ENCODE measurements around the gene NUB1.

The NUB1 gene

DNA sequence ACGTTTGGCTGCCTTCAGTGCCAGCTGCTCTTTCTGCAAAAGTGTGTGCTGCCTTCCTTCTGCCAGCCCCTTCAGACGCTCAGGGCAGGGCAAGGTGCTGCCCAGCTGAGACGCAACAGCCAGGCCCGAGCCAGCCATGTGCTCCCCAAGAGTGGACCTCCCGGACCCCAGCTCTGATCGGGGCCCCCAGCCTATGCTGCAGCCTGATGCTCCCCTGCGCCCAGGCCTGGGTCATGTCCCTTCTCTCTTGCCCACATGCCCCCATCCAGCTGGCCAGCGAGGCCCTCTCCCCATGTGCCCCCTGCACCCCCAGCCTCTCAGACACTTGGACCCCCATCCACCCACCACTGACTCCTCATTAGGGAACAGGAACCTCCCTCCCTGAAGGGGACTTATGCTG is 50.4 kb downstream of the NUB1 start:
- no peak for ATAC-seq

- ATAC-seq: no peak
Observed at GRCh38 chr7:151392426-151392825, 50.8 kb downstream of the NUB1 start.

GRCh38 chr7:151393031-151393977 is 51.7 kb downstream of the NUB1 start:
- ATAC-seq: no peak

DNA sequence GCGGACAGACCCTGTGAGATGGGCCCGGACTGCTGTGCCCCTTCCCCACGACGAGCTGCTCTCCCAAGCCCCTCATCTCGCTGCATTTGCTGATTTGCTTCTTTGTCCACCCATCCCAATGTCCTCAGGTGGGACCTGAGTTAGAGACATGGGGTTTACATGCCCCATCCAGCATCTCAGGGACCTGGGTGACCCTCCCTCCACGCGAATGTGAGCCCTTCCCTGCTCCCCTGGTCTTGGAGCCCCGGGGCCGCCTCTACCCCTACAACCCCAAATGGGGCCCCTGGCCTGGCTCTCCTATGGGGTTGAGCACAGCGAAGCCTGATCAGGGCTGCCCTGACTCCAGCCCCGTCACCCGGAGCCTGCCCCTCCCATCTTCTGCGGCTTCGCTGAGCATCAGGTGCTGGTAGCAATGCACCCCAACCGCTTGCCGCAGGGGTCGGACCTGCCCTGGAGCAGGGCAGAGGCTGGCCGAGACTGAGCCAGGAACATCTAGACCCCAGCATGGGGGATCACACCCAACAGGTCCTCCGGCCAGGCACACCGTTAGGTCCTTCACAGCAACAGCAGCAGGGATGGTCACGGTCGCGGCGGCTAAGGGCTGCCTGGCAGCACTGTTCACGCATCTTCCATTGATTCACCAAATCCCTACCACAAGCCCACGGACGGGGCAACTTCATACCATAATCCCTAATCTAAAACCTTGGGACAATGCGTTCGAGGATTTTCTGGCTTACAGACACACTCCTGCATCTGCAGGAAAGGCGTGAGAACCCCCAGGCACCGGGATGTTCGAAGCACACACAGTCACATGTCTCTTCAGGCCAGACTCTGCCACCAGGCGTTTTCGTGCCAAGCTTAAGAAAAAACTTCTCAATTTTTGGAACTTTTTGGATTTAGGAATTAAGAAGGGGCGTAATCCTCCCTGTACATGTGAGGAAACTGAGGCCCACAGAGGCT is 52.7 kb downstream of the NUB1 start:
- no peak for ATAC-seq

GRCh38 chr7:151395036-151395367 is 53.4 kb downstream of the NUB1 start:
- no peak for ATAC-seq

- ATAC-seq: no peak
Observed at GRCh38 chr7:151396328-151396970, 54.8 kb downstream of the NUB1 start.

- ATAC-seq: no peak
Observed at GRCh38 chr7:151397026-151397425, 55.4 kb downstream of the NUB1 start.

DNA sequence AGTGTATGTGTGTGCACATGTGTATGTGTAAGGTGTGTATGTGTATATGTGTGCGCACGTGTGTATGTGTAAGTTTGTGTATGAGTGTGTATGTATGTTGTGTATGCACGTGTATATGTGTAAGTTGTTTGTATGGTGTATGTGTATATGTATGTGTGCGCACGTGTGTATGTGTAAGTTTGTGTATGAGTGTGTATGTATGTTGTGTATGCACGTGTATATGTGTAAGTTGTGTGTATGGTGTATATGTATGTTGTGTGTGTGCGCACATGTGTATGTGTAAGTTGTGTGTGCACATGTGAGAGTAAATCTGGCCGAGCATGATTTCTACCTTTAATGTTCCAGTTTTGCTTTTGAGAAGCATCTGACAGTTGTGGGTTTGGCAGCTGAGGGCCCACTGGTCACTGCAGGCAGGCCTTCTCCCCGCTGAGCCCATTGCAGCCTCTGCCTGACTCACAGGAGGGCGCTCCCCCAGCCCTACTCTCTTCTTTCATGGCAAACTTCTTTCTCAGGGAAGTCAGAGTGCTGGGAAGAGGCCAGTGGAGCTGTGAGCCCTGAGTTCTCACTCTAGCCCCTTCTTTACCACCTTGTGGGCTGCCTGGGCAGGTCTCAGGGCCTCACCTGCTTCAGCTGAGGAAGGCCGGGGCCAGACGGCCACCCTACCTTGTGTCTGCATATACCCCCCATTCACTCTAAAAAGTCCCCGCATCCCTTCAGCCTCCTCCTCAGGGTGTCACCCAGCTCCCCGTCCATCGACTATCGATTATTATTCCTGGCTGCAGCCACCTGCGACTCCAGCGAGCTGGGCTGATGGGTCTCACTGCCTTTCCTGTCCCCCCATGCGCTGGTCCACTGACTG is 57.1 kb downstream of the NUB1 start:
- ATAC-seq: no peak

- ATAC-seq: no peak
Observed at GRCh38 chr7:151399305-151399601, 57.6 kb downstream of the NUB1 start.

DNA sequence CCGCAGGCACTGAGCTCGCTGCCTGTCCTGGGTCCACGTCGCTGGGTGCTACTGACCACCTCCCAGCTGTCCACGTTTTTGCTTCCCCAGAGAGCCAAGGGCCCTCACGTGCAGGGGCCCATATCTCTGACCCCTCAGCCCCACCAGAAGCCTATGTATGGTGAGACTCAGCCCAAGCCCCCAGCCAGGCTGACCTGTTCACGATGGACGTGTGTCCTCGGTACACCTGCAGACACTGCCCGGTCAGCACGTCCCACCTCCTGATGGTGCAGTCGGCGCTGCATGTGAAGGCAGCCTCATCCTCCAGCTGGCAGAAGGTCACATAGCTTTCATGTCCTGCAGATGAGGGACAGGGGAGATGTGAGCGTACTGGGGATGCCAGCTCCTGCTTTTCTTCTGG is 58.3 kb downstream of the NUB1 start:
- no peak for ATAC-seq

DNA sequence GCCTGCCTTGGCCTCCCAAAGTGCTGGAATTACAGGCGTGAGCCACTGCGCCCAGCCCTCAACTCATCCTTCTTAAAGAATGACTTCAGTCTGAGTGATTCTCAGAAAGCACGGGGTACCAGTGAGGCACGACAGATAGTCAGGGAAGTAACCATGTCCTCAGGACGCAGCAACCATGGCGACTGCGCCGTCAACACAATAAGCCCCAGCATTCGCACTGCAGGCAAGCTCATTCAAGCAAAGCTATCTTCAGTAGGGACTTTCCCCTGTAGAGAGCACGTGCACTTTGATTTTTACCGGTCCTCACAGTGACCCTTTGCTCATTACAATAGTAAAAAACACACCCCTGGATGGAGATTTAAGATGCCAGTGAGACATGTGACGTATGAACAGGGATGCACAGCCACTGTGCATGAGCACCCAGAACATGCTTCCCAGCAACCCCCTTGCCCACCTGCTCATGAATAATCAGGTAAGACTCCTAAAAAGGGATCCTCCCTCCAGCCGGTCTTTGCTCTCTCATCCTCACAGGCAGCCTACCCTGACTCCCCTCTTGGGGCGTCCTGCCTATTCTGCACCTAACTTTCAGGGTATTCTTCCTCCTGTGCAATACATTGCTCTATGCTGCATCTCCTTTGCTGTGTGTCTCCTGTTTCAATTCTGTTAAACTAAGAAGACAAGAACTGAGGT is 59.2 kb downstream of the NUB1 start:
- peak; percentile 24 to 35 for ATAC-seq

GRCh38 chr7:151402029-151402835 is 60.6 kb downstream of the NUB1 start:
- ATAC-seq: no peak

DNA sequence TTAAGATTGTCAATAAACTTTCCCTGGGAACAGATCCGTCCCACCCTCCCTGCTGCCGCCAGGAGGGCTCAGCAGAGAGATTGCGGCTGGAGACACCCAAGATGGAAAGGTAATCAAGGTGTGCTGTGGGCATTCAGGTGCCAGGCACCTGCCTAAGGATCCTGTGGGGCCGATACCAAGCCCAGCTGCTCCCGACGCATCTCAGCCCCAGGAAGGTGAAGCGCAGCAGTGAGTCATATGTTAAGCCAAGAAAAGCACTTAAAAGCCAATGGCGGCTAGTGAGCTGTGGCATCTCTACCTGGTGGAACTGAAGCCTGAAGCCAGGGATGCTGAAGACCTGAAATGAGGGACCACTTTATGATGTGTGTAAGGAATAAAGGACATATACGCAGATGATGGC is 62.2 kb downstream of the NUB1 start:
- no peak for ATAC-seq

DNA sequence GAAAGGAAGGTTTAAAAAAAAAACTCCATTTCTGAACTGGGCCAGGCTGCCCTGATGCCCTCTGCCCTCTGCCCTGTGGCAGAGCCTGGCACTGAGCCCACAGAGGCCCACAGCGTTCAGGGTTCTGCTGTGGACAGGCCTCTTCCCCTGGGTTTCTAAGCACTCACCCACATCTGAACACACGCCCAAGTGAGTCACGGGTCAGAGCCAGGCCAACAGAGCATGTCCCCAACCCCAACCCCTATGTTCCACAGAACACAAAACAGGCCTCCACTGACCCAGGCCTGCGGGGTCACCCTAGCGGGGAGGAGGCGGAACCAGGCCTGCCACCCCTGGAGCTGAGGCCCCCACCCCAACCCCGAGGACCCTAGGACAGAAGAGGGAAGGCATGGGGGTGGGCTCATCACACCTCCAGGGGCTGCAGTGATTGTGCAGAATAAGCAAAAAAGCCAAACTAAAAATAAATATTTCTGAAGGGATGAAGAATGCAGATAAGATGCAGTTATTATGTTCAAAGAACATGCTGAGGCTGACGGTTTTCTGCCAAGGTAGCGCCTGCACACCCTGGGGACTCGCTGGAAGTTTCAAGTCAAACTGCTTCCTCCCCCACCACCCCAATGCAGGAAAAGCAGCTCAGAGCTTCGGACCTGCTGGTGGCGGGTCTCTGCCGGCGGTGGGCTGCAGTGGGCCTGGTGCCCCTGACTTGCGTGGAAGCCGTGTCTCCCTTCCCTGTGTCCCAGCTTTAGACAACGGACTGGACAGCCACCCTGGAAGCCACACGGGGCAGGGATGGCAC is 62.8 kb downstream of the NUB1 start:
- no peak for ATAC-seq

- no peak for ATAC-seq
Observed at GRCh38 chr7:151405056-151405455, 63.4 kb downstream of the NUB1 start.

DNA sequence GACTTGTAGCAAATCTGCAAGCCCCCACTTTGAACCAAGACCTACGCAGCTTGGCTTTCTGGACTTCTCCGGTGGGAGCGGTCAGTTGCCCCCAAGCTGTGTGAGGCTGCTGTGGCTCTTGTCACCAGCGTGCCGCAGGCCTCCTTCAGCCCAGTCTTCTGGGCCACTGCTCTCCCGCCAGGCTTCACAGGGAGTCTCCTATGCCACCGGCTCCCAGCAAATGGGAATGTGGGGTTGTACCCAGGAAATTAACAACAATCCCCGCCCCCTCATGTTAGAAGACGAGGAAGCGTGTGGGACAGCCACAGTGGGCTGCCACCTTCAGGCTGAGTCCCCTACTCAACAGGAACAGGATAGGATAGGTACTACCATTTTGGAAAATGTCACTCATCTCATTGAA is 64.0 kb downstream of the NUB1 start:
- no peak for ATAC-seq

- ATAC-seq: no peak
Observed at GRCh38 chr7:151406051-151406875, 64.7 kb downstream of the NUB1 start.

GRCh38 chr7:151406886-151407583 is 65.4 kb downstream of the NUB1 start:
- no peak for ATAC-seq

DNA sequence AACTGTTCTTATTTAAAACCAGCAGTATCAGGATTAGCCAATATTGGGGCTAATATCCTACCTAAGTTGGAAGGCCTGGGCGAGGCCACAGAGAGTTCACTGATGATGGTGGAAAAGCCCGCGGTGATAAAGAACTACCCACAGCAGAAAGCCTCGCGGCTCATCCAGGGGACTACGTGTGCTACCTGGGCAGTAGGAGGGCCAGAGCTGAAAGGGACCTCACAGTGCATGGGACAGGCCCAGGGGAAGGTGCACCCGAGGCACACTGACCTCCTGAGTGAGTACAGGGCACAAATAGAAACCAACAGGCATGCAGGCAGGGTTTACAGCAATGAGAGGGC is 66.9 kb downstream of the NUB1 start:
- ATAC-seq: no peak
